Measurements from ENCODE around the gene PCDHGB3. TPM values are rescaled to one million over a fixed set of nuclear protein-coding genes. Genes with fewer than 3 reads are reported as not detected.
A peak's percentile ranks its signal among the peaks of the same experiment; 100 is the strongest.
"Not testable (repeated sequence)": the region's sequence is repeated elsewhere in the genome, so short reads cannot be mapped to it uniquely, and the experiment has no call there.

PCDHGB3 gene
- total RNA-seq, result 3.5 TPM

DNA sequence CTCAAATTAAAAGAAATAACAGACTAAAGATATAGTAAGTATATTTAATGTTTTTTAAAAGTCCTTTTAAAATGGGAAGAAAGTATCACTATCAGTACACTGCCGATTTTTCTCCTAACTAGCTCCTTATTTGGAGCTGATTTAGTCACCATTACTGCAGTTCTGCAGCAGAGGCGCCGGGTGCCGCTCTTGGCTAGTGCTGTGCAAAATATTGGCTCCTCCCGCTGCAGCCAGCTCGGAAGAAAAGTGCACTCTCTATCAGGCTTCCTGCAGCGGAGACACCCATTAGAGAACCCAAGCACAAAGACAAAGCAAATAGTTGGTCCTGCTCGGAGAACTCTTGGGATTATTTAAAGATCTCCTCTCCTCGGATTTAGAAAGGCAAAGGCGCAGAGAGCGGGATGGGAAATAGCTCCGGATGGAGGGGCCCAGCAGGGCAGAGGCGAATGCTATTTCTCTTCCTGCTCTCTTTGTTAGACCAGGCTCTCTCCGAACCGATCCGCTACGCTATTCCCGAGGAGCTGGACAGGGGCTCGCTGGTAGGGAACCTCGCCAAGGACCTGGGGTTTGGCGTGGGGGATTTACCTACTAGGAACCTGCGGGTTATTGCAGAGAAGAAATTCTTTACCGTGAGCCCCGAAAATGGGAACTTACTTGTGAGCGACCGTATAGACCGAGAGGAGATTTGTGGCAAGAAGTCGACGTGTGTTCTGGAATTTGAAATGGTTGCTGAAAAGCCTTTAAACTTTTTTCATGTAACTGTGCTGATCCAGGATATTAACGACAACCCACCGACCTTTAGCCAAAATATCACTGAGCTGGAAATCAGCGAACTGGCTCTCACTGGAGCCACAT, at the start of gene PCDHGB3:
PCDHGB3 (plus strand) TSS at position 249 of the 855 bp plus-strand sequence; CDS start at position 402, 153 bp downstream.
- DNase-seq (ENCODE audit: low read depth in 2 of 3, low spot score in 2 of 3), result peak in 2 of 3 donors; percentile 55 to 69

DNA sequence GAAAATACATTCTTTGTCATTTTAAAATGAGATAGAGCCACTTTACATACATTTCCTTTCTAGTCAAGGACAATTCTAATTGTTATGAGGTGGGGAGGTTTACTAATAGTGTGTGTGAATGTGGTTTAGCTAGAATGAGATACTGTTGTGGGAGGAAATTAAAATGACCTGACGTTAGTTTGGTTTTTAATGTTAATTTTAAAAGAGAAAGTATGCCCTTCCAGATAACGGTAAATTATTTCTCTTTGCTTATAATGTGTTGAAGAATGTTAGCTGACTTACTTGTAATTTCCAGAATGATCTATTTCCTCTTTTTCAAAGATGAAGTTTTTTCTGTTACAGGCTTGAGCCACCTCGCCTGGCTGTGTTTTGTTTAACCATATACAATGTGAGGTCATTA, 47.8 kb upstream of the PCDHGB3 start:
- no peak for DNase-seq (ENCODE audit: low read depth in 2 of 3, low spot score in 2 of 3)

DNA sequence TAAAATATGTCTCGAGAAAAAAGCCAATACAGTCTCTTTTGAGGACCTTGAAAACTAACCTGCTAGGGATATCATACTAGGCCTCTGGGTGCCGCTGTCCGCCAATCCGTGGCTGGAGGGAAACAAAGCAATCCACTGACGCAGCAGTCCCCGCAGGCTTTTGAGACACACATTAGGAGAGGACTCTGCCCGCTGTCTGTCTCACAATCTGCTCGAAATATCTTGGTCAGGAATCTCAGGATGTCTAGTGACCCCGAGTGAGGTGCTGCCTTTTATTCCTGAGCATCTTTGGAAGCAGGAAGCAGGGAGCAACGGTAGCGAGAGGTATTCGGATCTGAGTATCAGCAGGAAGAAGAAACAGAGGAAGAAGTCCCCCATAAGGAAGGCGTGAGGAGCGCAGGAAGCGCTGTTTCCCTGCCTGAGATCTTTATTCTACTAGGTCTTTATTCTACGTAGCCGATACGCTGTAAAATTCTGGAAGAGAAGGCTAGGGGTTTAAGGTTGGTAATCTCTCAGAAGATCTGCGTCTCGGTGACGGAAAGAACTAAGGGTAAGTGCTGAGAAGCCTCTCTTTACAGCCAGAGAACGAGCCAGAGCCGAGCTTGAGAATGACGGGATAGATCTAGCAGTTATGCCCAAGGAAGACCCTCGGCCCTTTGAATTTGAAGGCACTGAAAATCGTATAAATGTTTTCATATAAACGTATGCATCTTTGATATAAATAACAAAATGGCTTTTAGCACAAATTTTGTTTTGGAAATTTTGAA, 43.8 kb upstream of the PCDHGB3 start:
- peak; percentile 28 to 46 (median 41) for DNase-seq (ENCODE audit: low read depth in 2 of 3, low spot score in 2 of 3)

DNA sequence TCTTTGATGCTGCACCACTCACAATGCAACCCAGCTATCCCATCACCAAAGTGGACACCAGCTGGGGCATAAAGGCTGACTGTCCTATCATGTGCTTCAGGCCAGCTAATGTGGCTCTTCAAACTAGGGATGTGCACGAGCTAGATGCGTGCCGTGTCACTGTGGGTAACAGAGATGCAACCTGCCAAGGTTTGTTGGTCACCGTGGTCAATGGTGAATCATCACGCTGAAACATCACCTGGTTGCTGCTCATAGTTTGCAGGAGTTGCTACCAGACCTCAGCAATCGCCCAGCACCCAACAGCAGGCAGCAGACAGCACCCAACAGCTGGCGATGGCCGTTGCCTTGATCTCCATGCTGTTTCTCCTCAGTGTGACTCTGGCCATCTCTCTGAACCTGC, 41.8 kb upstream of the PCDHGB3 start:
- DNase-seq (ENCODE audit: low read depth in 2 of 3, low spot score in 2 of 3), result no peak

DNA sequence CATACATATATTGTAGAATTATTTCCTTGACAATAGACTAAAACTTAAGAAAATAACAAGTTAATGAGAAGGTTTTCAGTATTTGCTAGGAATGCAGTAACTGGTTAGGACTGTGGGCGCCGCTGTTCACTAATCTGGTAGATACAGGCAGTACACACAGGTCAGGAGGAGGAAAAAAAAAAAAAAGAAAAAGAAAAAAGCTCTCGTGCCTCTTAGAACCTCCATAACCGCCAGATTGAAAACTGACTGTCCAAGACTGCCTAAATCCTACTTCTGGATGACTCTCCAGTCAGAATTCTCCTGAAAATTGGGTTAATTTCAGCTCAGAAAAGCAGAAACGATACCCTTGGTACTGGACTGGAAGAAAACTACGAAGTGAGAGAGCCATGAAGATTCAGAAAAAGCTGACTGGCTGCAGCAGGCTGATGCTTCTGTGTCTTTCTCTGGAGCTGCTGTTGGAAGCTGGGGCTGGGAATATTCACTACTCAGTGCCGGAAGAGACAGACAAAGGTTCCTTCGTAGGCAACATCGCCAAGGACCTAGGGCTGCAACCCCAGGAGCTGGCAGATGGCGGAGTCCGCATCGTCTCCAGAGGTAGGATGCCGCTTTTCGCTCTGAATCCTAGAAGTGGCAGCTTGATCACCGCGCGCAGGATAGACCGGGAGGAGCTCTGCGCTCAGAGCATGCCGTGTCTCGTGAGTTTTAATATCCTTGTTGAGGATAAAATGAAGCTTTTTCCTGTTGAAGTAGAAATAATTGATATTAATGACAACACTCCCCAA, 39.6 kb upstream of the PCDHGB3 start, which contains the start of gene PCDHGA1:
PCDHGA1 (plus strand) TSS at position 216 of the 782 bp plus-strand sequence.
- peak in 1 of 3 donors; percentile 41 for DNase-seq (ENCODE audit: low read depth in 2 of 3, low spot score in 2 of 3)

DNA sequence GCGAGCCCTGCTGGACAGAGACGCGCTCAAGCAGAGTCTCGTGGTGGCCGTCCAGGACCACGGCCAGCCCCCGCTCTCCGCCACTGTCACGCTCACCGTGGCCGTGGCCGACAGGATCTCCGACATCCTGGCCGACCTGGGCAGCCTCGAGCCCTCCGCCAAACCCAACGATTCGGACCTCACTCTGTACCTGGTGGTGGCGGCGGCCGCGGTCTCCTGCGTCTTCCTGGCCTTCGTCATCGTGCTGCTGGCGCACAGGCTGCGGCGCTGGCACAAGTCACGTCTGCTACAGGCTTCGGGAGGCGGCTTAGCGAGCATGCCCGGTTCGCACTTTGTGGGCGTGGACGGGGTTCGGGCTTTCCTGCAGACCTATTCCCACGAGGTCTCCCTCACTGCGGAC, 37.5 kb upstream of the PCDHGB3 start:
- not testable (repeated sequence) for DNase-seq (ENCODE audit: low read depth in 2 of 3, low spot score in 2 of 3)

DNA sequence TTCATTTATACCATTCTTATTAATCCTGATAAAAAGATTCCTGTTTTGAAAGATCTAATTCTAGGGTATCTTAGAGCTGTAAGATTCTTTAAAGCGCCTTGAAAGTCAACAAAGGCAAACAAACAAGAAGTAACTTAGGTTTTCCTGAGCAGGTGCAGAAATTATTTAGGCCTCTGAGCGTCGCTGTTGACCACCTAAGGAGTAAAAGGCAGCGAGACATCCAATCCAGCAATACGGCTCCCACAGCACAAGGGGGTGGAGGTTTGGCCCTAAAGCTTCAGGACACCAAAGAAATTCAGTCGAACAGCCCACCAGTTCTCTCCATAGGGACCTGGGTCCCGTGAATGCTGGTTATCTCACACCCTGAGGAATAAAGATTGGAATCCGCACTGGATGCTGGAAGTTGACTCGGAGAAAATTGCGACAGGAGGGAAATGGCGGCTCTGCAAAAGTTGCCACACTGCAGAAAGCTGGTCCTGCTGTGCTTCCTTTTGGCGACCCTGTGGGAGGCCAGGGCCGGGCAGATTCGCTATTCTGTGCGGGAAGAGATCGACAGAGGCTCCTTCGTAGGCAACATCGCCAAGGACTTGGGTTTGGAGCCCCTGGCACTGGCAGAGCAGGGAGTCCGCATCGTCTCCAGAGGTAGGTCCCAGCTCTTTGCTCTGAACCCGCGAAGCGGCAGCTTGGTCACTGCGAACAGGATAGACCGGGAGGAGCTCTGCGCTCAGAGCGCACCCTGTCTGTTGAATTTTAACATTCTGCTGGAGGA, 31.3 kb upstream of the PCDHGB3 start, which contains the start of gene PCDHGA2:
PCDHGA2 (plus strand) TSS at position 223 of the 769 bp plus-strand sequence.
- peak in 1 of 3 donors; percentile 60 for DNase-seq (ENCODE audit: low read depth in 2 of 3, low spot score in 2 of 3)

DNA sequence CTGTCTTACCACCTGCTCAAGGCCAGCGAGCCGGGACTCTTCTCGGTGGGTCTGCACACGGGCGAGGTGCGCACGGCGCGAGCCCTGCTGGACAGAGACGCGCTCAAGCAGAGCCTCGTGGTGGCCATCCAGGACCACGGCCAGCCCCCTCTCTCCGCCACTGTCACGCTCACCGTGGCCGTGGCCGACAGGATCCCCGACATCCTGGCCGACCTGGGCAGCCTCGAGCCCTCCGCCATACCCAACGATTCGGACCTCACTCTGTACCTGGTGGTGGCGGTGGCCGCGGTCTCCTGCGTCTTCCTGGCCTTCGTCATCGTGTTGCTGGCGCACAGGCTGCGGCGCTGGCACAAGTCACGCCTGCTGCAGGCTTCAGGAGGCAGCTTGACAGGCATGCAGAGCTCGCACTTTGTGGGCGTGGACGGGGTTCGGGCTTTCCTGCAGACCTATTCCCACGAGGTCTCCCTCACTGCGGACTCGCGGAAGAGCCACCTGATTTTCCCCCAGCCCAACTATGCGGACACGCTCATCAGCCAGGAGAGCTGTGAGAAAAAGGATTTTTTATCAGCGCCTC, 29.2 kb upstream of the PCDHGB3 start:
- DNase-seq (ENCODE audit: low read depth in 2 of 3, low spot score in 2 of 3), result not testable (repeated sequence)

DNA sequence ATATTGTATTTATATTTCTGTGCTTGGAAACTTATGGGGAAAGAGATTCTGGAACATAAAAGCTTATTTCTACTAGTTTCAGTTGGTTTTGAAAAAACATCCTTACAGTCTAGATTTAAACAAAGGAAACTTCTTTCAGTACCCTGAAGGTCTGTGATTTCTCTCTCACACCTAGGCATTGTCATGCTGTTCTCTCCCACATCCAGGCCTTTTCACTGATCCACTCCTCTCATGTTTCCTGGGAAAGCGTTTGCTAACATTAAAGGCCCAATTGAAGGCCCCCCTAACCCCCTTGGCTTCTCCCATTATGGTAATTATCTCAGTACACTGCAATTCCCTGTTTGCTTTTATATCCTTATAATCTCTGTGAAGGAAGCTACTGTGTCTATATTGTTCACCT, 27.3 kb upstream of the PCDHGB3 start:
- no peak for DNase-seq (ENCODE audit: low read depth in 2 of 3, low spot score in 2 of 3)

DNA sequence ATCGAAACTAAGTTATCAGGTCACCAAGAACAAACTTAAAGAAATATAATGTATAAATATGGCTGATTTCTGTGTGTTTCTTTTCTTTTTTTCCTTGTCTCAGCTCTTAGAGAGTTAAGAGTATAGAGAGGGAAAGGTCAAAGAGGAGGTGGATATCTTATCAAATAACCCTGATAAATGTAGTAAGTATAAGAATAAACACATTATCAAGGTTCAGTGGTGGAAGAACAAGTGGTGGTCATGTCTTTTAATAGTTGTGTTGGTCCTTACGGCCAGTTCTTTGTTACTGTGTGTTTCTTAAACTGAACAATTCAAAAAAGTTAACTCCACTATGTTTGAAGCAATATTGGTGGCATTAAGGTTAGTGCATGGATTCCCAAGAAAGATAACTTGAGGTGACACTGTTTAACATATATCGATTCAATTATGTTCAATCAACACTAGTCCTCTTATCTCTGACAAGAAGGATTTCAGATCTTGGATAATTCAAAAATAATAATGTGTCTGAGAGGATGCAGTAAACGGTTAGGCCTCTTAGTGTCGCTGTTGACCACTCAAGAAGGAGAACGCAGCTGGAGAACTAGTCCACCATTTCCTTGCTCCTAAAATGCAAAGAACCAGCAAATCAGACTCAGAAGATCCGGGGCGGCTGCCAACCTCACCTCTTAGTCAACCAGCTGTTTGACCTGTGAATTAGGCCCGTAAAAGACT, 26.6 kb upstream of the PCDHGB3 start, which contains the start of gene PCDHGA3:
PCDHGA3 (plus strand) TSS at position 588 of the 711 bp plus-strand sequence. CDS start 205 bp downstream, outside the sequence.
- DNase-seq (ENCODE audit: low read depth in 2 of 3, low spot score in 2 of 3), result peak in 1 of 3 donors; percentile 52

DNA sequence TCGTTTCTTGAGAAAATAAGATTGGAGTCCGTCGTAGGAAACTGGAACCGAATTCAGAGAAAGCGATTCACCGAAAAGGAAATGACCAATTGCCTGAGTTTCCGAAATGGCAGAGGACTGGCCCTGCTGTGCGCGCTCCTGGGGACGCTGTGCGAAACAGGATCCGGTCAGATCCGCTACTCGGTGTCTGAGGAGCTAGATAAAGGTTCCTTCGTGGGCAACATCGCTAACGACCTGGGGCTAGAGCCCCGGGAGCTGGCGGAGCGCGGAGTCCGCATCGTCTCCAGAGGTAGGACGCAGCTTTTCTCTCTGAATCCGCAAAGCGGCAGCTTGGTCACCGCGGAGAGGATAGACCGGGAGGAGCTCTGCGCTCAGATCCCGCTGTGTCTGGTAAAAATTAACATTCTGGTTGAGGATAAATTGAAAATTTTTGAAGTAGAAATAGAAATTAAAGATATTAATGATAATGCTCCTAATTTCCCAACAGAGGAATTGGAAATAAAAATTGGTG, 26.0 kb upstream of the PCDHGB3 start:
- no peak for DNase-seq (ENCODE audit: low read depth in 2 of 3, low spot score in 2 of 3)

DNA sequence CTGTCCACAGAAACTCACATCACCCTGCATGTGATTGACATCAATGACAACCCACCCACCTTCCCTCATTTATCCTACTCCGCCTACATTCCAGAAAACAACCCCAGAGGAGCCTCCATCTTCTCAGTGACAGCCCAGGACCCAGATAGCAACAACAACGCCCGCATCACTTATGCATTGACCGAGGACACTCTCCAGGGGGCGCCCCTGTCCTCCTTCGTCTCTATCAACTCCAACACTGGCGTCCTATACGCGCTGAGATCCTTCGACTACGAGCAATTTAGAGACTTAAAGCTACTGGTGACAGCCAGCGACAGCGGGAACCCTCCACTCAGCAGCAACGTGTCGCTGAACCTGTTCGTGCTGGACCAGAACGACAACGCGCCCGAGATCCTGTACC, 24.7 kb upstream of the PCDHGB3 start:
- no peak for DNase-seq (ENCODE audit: low read depth in 2 of 3, low spot score in 2 of 3)

DNA sequence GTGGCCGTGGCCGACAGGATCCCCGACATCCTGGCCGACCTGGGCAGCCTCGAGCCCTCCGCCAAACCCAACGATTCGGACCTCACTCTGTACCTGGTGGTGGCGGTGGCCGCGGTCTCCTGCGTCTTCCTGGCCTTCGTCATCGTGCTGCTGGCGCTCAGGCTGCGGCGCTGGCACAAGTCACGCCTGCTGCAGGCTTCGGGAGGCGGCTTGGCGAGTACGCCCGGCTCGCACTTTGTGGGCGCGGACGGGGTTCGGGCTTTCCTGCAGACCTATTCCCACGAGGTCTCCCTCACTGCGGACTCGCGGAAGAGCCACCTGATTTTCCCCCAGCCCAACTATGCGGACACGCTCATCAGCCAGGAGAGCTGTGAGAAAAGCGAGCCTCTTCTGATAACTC, 24.0 kb upstream of the PCDHGB3 start:
- DNase-seq (ENCODE audit: low read depth in 2 of 3, low spot score in 2 of 3), result not testable (repeated sequence)

DNA sequence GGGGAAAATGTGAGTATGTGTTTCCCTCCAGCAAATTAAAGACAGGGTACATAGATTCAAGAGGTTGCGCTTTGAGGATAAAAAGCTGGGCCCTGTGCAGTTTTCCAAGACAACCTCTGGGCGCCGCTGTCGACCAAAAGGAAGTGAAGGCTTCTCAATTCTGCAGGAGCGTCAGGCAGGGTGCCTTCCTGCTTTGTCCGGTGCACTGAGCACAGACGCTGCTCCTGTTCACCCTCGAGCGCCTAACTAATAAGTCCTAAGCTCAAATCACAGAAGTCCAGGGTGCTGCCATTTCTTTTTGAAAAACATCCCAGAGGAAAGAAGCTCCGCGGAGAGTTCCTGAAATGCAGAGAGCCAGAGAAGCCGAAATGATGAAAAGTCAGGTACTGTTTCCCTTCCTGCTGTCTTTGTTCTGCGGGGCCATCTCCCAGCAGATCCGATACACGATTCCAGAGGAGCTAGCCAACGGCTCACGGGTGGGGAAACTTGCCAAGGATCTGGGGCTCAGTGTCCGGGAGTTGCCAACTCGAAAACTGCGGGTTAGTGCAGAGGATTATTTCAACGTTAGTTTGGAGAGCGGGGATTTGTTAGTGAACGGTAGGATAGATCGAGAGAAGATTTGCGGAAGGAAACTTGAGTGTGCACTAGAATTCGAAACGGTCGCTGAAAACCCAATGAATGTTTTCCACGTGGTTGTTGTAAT, 20.0 kb upstream of the PCDHGB3 start, which contains the start of gene PCDHGB1:
PCDHGB1 (plus strand) TSS at position 183 of the 703 bp plus-strand sequence; CDS start at position 345, 162 bp downstream.
- peak in 1 of 3 donors; percentile 31 for DNase-seq (ENCODE audit: low read depth in 2 of 3, low spot score in 2 of 3)

DNA sequence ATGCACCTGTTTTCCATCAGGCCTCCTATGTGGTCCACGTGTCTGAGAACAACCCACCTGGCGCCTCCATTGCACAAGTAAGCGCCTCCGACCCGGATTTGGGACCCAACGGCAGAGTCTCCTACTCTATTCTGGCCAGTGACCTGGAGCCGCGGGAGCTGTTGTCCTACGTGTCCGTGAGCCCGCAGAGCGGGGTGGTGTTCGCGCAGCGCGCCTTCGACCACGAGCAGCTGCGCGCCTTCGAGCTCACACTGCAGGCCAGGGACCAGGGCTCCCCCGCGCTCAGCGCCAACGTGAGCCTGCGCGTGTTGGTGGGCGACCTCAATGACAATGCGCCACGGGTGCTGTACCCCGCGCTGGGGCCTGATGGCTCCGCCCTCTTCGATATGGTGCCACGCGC, 18.5 kb upstream of the PCDHGB3 start:
- DNase-seq (ENCODE audit: low read depth in 2 of 3, low spot score in 2 of 3), result no peak

DNA sequence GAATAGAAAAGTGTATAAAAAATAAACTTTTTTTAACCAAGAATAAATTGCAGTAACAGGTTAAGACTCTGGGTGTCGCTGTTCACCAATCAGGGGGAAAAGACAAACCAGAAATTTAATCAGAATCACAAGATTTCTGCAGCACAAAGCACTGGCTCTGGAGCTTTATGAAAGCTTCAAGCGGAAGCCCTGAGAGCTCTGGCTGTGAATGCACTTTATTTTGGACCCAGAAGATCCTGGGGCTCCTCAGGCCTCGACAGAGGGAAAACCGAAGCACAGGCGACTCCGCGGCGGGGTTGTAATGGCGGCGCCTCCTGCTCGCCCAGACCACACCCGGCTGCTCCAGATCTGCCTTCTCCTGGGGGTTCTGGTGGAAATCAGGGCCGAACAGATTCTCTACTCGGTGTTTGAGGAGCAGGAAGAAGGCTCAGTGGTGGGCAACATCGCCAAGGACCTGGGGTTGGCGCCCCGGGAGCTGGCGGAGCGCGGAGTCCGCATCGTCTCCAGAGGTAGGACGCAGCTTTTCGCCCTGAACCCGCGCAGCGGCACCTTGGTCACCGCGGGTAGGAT, 15.1 kb upstream of the PCDHGB3 start, which contains the start of gene PCDHGA4:
PCDHGA4 (plus strand) TSS at position 122 of the 570 bp plus-strand sequence; CDS start at position 209, 87 bp downstream.
- DNase-seq (ENCODE audit: low read depth in 2 of 3, low spot score in 2 of 3), result peak in 1 of 3 donors; percentile 9

DNA sequence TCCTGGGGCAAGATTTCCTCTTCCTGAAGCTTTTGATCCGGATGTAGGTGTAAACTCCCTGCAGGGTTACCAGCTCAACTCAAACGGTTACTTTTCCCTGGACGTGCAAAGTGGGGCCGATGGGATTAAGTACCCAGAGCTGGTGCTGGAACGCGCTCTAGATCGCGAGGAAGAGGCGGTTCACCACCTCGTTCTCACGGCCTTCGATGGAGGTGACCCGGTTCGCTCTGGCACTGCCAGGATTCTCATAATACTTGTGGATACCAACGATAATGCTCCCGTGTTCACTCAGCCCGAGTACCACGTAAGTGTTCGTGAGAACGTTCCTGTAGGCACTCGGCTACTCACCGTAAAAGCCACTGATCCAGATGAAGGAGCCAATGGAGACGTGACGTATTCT, 14.4 kb upstream of the PCDHGB3 start:
- no peak for DNase-seq (ENCODE audit: low read depth in 2 of 3, low spot score in 2 of 3)

Data from hematopoietic multipotent progenitor cell (in vitro differentiated cells).